ENCODE measurements around the gene MRFAP1. TPM values are rescaled to one million over a fixed set of nuclear protein-coding genes. Genes with fewer than 3 reads are reported as not detected.
A peak's percentile ranks its signal among the peaks of the same experiment; 100 is the strongest.

The MRFAP1 gene
- total RNA-seq, 1 donor from 2014 or later = 83.2 TPM

DNA sequence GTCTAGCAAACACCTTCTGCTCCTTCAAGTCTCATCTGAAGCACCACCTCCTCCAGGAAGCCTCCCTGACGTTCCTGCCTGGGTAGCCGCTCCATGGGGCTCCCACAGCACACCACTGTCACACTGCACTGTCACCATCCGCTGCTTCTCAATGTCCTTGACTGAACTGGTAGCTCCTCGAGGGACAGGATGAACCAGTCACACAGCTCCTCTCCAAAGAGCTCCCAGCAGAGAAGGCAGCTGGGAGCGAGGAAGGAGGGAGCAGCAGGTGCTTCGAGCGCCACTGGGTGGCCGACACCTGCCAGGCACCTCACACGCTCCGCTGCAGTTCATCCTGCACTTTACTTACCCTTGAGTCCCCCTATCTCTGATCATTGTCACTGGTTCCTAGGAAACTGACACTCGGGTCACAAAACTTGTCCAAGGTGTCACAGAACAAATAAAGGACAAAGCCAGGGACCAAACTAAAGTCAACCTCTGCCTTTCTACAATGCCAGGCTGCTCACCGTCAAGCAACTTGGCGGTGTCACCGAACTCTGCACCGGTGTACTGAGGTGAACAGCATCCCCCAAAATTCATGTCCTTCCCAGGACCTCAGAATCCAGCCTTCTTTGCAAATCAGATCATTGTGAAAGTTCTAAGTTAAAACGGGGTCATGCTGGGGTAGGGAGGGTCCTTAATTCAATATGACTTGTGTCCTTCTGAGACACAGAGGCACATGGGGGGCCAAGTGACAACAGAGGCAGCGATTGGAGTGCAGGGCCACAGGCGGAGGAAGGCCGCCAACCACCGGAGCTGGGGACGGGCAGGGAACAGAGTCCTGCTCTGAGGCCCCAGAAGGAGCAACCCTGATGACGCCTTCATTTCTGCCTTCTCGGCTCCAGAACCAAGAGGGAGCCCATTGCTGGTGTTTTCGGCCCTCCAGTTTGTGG, 47.7 kb downstream of the MRFAP1 start:
- FAIRE-seq (no peak), DNase-seq (ENCODE audit: low spot score in 2 of 2) (no peak)

DNA sequence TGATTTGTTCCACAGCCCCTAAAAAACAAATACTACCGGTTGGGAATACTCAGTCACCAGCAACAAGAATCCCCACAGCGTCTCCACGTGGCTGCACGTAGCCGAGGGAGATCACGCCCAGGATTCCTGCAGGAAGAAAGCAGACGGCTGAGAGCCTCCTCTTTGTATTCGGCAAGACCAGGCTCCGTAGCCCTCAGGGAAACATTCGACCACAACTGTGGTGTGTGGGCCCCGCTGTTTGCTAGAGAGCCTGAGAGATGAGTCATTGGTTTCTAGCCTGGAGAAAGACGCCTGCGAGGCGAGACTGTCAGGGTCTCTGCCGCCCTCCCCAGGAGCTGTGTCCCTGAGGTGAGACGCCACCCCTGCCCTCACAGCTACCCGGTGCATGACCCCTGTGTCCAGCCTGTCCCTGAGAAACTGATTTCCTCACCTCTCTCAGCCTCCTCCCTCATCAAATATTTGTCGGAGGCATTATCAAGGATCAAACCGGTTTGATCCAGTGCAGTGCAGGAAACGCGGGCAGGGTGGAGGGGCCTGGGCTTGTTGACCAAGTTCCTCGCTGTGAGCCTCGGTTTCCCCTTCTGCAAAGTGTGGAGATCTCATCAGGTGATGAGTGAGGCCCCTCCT, 48.5 kb downstream of the MRFAP1 start:
- DNase-seq (ENCODE audit: low spot score in 2 of 2) = peak in 1 of 2 donors; percentile 55
- FAIRE-seq = no peak

DNA sequence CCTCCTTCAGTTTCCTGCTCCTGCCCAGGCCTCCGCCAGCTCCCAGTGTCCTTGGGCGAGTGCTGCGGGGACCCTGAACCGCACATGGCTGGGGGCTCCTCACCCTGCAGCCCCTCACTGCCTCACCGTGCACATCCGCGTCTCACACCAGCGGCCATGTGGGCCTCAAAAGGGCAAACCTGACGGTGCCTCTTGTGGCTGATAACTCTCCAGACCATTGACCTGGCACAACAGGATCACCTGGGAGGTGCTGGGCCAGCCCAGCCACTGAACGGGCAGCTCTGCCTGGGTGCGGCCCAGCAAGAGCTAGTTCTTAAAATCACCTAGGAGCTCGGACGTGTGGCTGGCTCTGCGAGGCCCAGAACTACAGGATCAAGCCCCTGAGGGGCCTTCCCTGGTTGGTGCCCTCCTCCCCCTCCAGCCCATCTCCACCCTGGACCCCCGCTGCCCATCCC, 49.0 kb downstream of the MRFAP1 start:
- FAIRE-seq (no peak), DNase-seq (ENCODE audit: low spot score in 2 of 2) (no peak)

Other genes with a start within 250 kb of the MRFAP1 start
- 46.9 TPM for gene PPP2R2C, start 168.1 kb upstream of the MRFAP1 start, total RNA-seq
- gene MAN2B2, start 65.5 kb upstream of the MRFAP1 start, total RNA-seq = 7.3 TPM
- gene S100P, start 53.2 kb downstream of the MRFAP1 start, total RNA-seq = 0.41 TPM
- 100 TPM for gene MRFAP1L1, start 69.2 kb downstream of the MRFAP1 start, total RNA-seq
- 10.2 TPM for gene BLOC1S4, start 75.5 kb downstream of the MRFAP1 start, total RNA-seq
- gene KIAA0232, start 142.0 kb downstream of the MRFAP1 start, total RNA-seq = 44.4 TPM